ENCODE measurements around the gene ERG. TPM values are rescaled to one million over a fixed set of nuclear protein-coding genes. Genes with fewer than 3 reads are reported as not detected.

The ERG gene
- total and polyA plus RNA-seq, 2 experiments from 2014 or later = 0.14 to 0.44 TPM

GRCh38 chr21:38354746-38355145 lies 143.5 kb downstream of the ERG start:
- Histone ChIP-seq H3K9me2 (ENCODE audit: insufficient read depth) (no peaks in the 10 kb centered on the region), H3K79me2 (replicated peaks; ENCODE audit: insufficient read depth) (no peaks in the 10 kb centered on the region), H3K4me1 (ENCODE audit: insufficient read depth) (peaks cover 10% of the 10 kb centered on the region; the same call in 1 of the 2 replicates), H3K27me3 (ENCODE audit: insufficient read depth) (peaks cover 4% of the 10 kb centered on the region; the same call in 1 of the 2 replicates), H3K36me3 (ENCODE audit: insufficient read depth) (no peaks in the 10 kb centered on the region), H3F3A (replicated peaks; ENCODE audit: low read depth) (no peaks in the 10 kb centered on the region), H3K4me2 (no peak overlapping the region), H3K4me3 (no peak overlapping the region), H4K20me1 (replicated peaks; ENCODE audit: insufficient read depth) (no peaks in the 10 kb centered on the region), H3K27ac (ENCODE audit: low read depth) (no peak overlapping the region), H2AFZ (no peak overlapping the region)
- DNase-seq (ENCODE audit: low spot score) (no peak), ATAC-seq (no peak)
- H3K27me3 Mint-ChIP-seq (ENCODE audit: insufficient read depth, low read depth, poor library complexity) = peaks cover 25% of the 10 kb centered on the region
- TF ChIP-seq CTCF (conservative IDR thresholded peaks at IDR 0.05; ENCODE audit: low read depth in 2 of 2) (no peak), ETS1 (IDR thresholded peaks at IDR 0.05) (no peak), NANOG (IDR thresholded peaks at IDR 0.05; ENCODE audit: borderline replicate concordance) (no peak), EZH2phosphoT487 (IDR thresholded peaks at IDR 0.05; ENCODE audit: unreplicated experiment) (no peak), CREB1 (CRISPR knock-in tag; IDR thresholded peaks at IDR 0.05; ENCODE audit: low read depth) (no peak), ZNF114 (CRISPR knock-in tag; IDR thresholded peaks at IDR 0.05) (no peak)
- peaks cover 14% of the 10 kb centered on the region; the same call in 1 of the 3 replicates for H3K9me3 Mint-ChIP-seq
- H3K27ac Mint-ChIP-seq = no peak overlapping the region
- H3K4me1 Mint-ChIP-seq = peaks cover 31% of the 10 kb centered on the region
- no peak overlapping the region for H3K4me3 Mint-ChIP-seq
- no peaks in the 10 kb centered on the region; the same call in 2 of the 3 replicates for H3K36me3 Mint-ChIP-seq (ENCODE audit: low read depth)

GRCh38 chr21:38354231-38354630 lies 144.0 kb downstream of the ERG start:
- H3K27ac Mint-ChIP-seq = no peak overlapping the region; the same call in 1 of the 2 replicates
- H3K4me3 Mint-ChIP-seq = no peak overlapping the region
- H3K9me2 ChIP-seq (ENCODE audit: insufficient read depth) = no peaks in the 10 kb centered on the region
- ATAC-seq (no peak), DNase-seq (ENCODE audit: low spot score) (no peak)
- peaks cover 25% of the 10 kb centered on the region for H3K27me3 Mint-ChIP-seq (ENCODE audit: insufficient read depth, low read depth, poor library complexity)
- H3K36me3 ChIP-seq (ENCODE audit: insufficient read depth) = no peaks in the 10 kb centered on the region
- peaks cover 4% of the 10 kb centered on the region; the same call in 1 of the 2 replicates for H3K27me3 ChIP-seq (ENCODE audit: insufficient read depth)
- H4K20me1 ChIP-seq (replicated peaks; ENCODE audit: insufficient read depth) = no peaks in the 10 kb centered on the region
- no peaks in the 10 kb centered on the region for H3K79me2 ChIP-seq (replicated peaks; ENCODE audit: insufficient read depth)
- H2AFZ ChIP-seq = no peak overlapping the region
- H3F3A ChIP-seq (replicated peaks; ENCODE audit: low read depth) = no peaks in the 10 kb centered on the region
- no peak overlapping the region for H3K27ac ChIP-seq (ENCODE audit: low read depth)
- peaks cover 11% of the 10 kb centered on the region; the same call in 1 of the 3 replicates for H3K9me3 Mint-ChIP-seq
- peaks cover 10% of the 10 kb centered on the region; the same call in 1 of the 2 replicates for H3K4me1 ChIP-seq (ENCODE audit: insufficient read depth)
- TF ChIP-seq CREB1 (CRISPR knock-in tag; IDR thresholded peaks at IDR 0.05; ENCODE audit: low read depth) (no peak), CTCF (conservative IDR thresholded peaks at IDR 0.05; ENCODE audit: low read depth in 2 of 2) (no peak)
- no peak overlapping the region for H3K4me2 ChIP-seq
- H3K36me3 Mint-ChIP-seq (ENCODE audit: low read depth) = no peaks in the 10 kb centered on the region; the same call in 2 of the 3 replicates
- no peak overlapping the region for H3K4me3 ChIP-seq
- peaks cover 31% of the 10 kb centered on the region for H3K4me1 Mint-ChIP-seq
